Measurements from ENCODE around the gene RALY.

RALY gene

GRCh38 chr20:33981347-33981746 is 12.4 kb upstream of the RALY start:
- ChIA-PET CTCF (interaction anchor here (0.6 kb wide), 1 partner anchor 1215 kb away, joined by 4 read pairs; no protein-coding TSS in a partner anchor), POLR2A (interaction anchor here (3.2 kb wide), 1 partner anchor 12 kb away, joined by 22 read pairs; the partner anchor contains the start of gene RALY)
- TF ChIP-seq HDGF (IDR thresholded peaks at IDR 0.05; ENCODE audit: borderline replicate concordance) (no peak), PKNOX1 (IDR thresholded peaks at IDR 0.05) (no peak), CTBP1 (IDR thresholded peaks at IDR 0.05; ENCODE audit: borderline replicate concordance) (no peak), BHLHE40 (IDR thresholded peaks at IDR 0.05; ENCODE audit: borderline replicate concordance) (no peak), ZNF384 (IDR thresholded peaks at IDR 0.05) (no peak), NFRKB (IDR thresholded peaks at IDR 0.05) (no peak), LEF1 (IDR thresholded peaks at IDR 0.05; ENCODE audit: borderline replicate concordance) (no peak), L3MBTL2 (conservative IDR thresholded peaks at IDR 0.05) (no peak), SUZ12 (IDR thresholded peaks at IDR 0.05) (no peak), ELF4 (IDR thresholded peaks at IDR 0.05) (no peak), TARDBP (IDR thresholded peaks at IDR 0.05) (no peak), FOXK2 (IDR thresholded peaks at IDR 0.05) (no peak), ARNT (IDR thresholded peaks at IDR 0.05) (no peak), FOXA1 (IDR thresholded peaks at IDR 0.05) (no peak)
- DNase-seq (ENCODE audit: extremely low spot score): no peak

GRCh38 chr20:33981964-33982363 is 11.7 kb upstream of the RALY start:
- ChIA-PET POLR2A (interaction anchor here (3.2 kb wide), 1 partner anchor 11 kb away, joined by 22 read pairs; the partner anchor contains the start of gene RALY), CTCF (interaction anchor here (0.6 kb wide), 1 partner anchor 1216 kb away, joined by 4 read pairs; no protein-coding TSS in a partner anchor)
- TF ChIP-seq TARDBP (IDR thresholded peaks at IDR 0.05) (no peak), FOXA1 (IDR thresholded peaks at IDR 0.05) (no peak), SP1 (IDR thresholded peaks at IDR 0.05) (no peak), BHLHE40 (IDR thresholded peaks at IDR 0.05; ENCODE audit: borderline replicate concordance) (no peak), CTBP1 (IDR thresholded peaks at IDR 0.05; ENCODE audit: borderline replicate concordance) (no peak), NFRKB (IDR thresholded peaks at IDR 0.05) (no peak), ARNT (IDR thresholded peaks at IDR 0.05) (no peak), L3MBTL2 (conservative IDR thresholded peaks at IDR 0.05) (no peak), PKNOX1 (IDR thresholded peaks at IDR 0.05) (no peak), ELF4 (IDR thresholded peaks at IDR 0.05) (no peak), SUZ12 (IDR thresholded peaks at IDR 0.05) (no peak), ZNF384 (IDR thresholded peaks at IDR 0.05) (no peak), FOXK2 (IDR thresholded peaks at IDR 0.05) (no peak), LEF1 (IDR thresholded peaks at IDR 0.05; ENCODE audit: borderline replicate concordance) (no peak), FOXM1 (IDR thresholded peaks at IDR 0.05; ENCODE audit: borderline replicate concordance) (no peak), HDGF (IDR thresholded peaks at IDR 0.05; ENCODE audit: borderline replicate concordance) (no peak)
- DNase-seq (ENCODE audit: extremely low spot score): no peak

GRCh38 chr20:33983371-33983770 is 10.3 kb upstream of the RALY start:
- CTCF ChIA-PET: no interaction called here
- TF ChIP-seq FOXA1 (IDR thresholded peaks at IDR 0.05) (no peak), SUZ12 (IDR thresholded peaks at IDR 0.05) (no peak), CTBP1 (IDR thresholded peaks at IDR 0.05; ENCODE audit: borderline replicate concordance) (no peak), L3MBTL2 (conservative IDR thresholded peaks at IDR 0.05) (no peak), FOXK2 (IDR thresholded peaks at IDR 0.05) (no peak), ELF4 (IDR thresholded peaks at IDR 0.05) (no peak), ARNT (IDR thresholded peaks at IDR 0.05) (no peak), ZNF384 (IDR thresholded peaks at IDR 0.05) (no peak), HDGF (IDR thresholded peaks at IDR 0.05; ENCODE audit: borderline replicate concordance) (no peak), FOXM1 (IDR thresholded peaks at IDR 0.05; ENCODE audit: borderline replicate concordance) (no peak), NFRKB (IDR thresholded peaks at IDR 0.05) (no peak), SP1 (IDR thresholded peaks at IDR 0.05) (no peak), BHLHE40 (IDR thresholded peaks at IDR 0.05; ENCODE audit: borderline replicate concordance) (no peak), PKNOX1 (IDR thresholded peaks at IDR 0.05) (no peak), LEF1 (IDR thresholded peaks at IDR 0.05; ENCODE audit: borderline replicate concordance) (no peak), TARDBP (IDR thresholded peaks at IDR 0.05) (no peak)
- no peak for DNase-seq (ENCODE audit: extremely low spot score)
- POLR2A ChIA-PET: no interaction called here

- DNase-seq (ENCODE audit: extremely low spot score): no peak
- no peak for TF ChIP-seq SUZ12 (IDR thresholded peaks at IDR 0.05)
- no peak for TF ChIP-seq NFRKB (IDR thresholded peaks at IDR 0.05)
- TF ChIP-seq HDGF (IDR thresholded peaks at IDR 0.05; ENCODE audit: borderline replicate concordance): no peak
- TF ChIP-seq ZNF384 (IDR thresholded peaks at IDR 0.05): no peak
- TF ChIP-seq LEF1 (IDR thresholded peaks at IDR 0.05; ENCODE audit: borderline replicate concordance): no peak
- ChIA-PET CTCF (no interaction called here), POLR2A (no interaction called here)
Observed at GRCh38 chr20:33984182-33984719, 9.5 kb upstream of the RALY start.

- TF ChIP-seq LEF1 (IDR thresholded peaks at IDR 0.05; ENCODE audit: borderline replicate concordance) (no peak), L3MBTL2 (conservative IDR thresholded peaks at IDR 0.05) (no peak), SUZ12 (IDR thresholded peaks at IDR 0.05) (no peak), NFRKB (IDR thresholded peaks at IDR 0.05) (no peak), SP1 (IDR thresholded peaks at IDR 0.05) (no peak), FOXK2 (IDR thresholded peaks at IDR 0.05) (no peak), ARNT (IDR thresholded peaks at IDR 0.05) (no peak), HDGF (IDR thresholded peaks at IDR 0.05; ENCODE audit: borderline replicate concordance) (no peak), BHLHE40 (IDR thresholded peaks at IDR 0.05; ENCODE audit: borderline replicate concordance) (no peak), ELF4 (IDR thresholded peaks at IDR 0.05) (no peak), FOXM1 (IDR thresholded peaks at IDR 0.05; ENCODE audit: borderline replicate concordance) (no peak), ZNF384 (IDR thresholded peaks at IDR 0.05) (no peak), CTBP1 (IDR thresholded peaks at IDR 0.05; ENCODE audit: borderline replicate concordance) (no peak)
- DNase-seq (ENCODE audit: extremely low spot score): no peak
- ChIA-PET CTCF (no interaction called here), POLR2A (no interaction called here)
Observed at GRCh38 chr20:33985280-33985679, 8.4 kb upstream of the RALY start.

- ChIA-PET CTCF (interaction anchor here (0.7 kb wide), 1 partner anchor 82 kb away, joined by 5 read pairs; no protein-coding TSS in a partner anchor), POLR2A (no interaction called here)
- DNase-seq (ENCODE audit: extremely low spot score): no peak
- TF ChIP-seq PKNOX1 (IDR thresholded peaks at IDR 0.05): no peak
- TF ChIP-seq TARDBP (IDR thresholded peaks at IDR 0.05): no peak
Observed at GRCh38 chr20:33985830-33986229, 7.9 kb upstream of the RALY start.
